Erythroblast (primary cell): ENCODE measurements around the gene ZBTB7A.
A peak's percentile ranks its signal among the peaks of the same experiment; 100 is the strongest.

Source experiments
- DNase-seq, 2 experiments: peaks; one replicate each; lab custom pipeline; 2025; lab: John Stamatoyannopoulos, UW
- GATA1 ChIP-seq: IDR thresholded peaks from 2 replicates; pipeline ENCODE4 v1.6.1; 2011; ENCODE audit warnings: low read depth, mild to moderate bottlenecking, control low read depth, low read length, moderate library complexity
- POLR2A ChIP-seq: IDR thresholded peaks from 2 replicates; pipeline ENCODE4 v1.6.1; 2011; ENCODE audit warnings: mild to moderate bottlenecking, low read length

The ZBTB7A gene

DNA sequence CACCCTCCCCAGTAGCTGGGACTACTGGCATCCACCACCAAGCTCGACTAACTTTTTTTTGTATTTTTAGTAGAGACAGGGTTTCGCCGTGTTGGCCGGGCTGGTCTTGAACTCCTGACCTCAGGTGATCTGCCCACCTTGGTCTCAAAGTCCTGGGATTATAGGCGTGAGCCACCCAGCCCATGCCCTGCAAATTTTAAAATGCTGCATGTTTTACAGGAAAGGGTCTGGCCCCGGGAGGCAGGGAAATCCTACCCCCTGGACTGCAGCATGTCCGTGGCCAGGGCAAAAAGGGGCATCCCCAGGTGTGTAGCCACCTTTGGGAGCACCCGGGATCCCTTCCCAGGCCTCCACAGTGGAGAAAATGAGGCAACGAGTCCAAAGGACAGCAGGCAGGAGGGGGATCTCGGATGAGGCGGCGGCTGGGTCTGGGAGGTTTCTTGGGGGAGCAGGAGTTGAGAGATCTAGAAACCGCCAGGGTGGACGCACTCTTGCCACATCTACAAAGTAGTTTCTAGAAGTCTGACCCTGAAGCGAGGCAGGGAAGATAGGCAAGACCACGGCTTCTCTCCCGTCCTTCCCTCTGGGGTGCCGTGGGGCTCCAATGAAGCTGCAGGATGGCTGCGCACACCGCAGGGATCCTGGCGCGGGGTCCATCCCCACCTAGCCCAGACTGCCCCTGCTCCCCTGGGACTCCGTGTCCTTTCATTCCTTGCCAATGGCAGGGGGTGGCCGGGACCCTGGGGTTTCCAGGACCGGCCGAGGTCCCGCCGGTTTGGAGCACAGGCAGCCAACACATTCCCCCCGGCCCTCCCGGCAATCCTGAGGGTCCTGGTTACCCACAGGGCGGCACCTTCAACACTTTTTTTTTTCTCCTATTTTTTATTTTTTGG is 21.3 kb upstream of the ZBTB7A start:
- TF ChIP-seq GATA1 = no peak
- TF ChIP-seq POLR2A = no peak
- no peak for DNase-seq

GRCh38 chr19:4086411-4086867 is 19.7 kb upstream of the ZBTB7A start:
- DNase-seq = no peak

DNA sequence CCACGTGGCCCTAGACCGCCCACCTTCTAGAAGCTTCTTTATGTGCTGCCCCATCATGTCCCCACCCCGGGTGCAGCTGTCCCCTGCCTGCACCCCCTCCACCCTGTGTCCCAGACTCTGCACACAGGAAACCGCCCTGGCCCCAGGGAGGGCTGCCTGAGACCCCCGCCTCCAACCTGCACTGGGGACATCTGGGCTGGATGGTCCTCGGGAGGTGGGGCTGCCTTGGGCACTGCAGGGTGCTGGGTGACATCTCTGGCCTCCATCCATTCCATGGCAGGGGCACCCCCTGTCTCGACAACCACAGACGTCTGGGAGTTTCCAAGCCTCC is 17.8 kb upstream of the ZBTB7A start:
- TF ChIP-seq POLR2A = no peak
- no peak for TF ChIP-seq GATA1
- no peak for DNase-seq

More at GRCh38 chr19:4086411-4086867, 19.7 kb upstream of the ZBTB7A start:
- TF ChIP-seq POLR2A = no peak
- TF ChIP-seq GATA1 = no peak

DNA sequence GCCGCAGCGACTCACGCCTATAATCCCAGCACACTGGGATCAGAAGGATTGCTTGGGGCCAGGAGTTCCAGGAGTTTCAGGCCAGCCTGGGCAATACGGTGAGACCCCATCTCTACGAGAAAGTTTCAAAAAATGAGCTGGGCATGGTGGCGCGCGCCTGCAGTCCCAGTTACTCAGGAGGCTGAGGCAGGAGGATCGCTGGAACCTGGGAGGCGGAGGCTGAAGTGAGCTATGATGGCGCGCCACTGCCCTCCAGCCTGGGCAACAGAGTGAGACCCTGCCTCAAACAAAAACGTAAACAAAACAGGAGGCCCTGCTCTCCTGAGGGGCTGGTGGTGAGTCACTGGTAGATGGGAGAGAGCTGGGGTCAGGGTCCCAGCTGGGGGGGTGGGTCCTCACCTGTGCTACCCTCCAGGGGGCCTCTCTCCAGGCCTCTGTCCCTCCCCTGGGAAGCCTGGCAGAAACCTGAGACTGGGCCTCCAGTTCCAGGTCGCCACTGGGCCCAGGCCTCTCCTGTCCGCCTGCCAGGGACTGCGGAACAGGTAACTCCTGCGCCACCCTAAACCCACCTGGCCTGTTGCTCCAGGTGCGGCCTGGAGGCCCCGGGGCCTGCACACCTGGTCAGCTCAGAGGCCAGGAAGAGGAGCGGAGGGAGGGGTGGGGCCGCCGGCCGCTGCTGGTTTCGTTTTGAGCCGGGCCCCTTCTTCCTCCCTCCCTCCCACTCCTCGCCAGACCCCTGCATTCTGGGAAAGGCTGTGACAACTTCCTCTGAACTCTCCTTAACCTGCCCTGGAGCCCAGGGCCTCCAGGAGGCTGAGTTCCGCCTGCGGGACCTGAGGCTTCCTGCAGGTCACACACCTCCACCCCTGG is 17.2 kb upstream of the ZBTB7A start:
- DNase-seq = no peak
- TF ChIP-seq GATA1 (no peak), POLR2A (no peak)

DNA sequence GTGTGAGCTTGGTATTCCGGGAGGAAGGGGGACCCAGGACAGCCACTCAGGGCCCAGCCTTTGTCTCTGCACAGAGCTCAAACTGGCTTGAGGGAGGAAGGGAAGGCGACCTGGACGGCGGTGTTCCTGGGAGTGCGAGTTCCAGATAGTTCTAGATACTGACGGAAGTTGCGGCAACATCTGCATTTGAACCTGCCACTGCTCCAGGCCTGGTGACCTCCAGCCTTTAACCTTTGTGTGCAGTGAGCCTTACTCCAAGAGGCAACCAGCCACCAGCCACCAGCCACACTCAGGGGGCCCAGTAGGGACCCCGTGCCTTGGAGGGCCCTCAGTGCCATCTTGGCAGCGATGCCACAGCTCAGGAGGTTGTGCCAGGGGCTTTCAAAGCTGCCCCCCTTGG is 15.5 kb upstream of the ZBTB7A start:
- TF ChIP-seq GATA1 = no peak
- TF ChIP-seq POLR2A = no peak
- no peak for DNase-seq

DNA sequence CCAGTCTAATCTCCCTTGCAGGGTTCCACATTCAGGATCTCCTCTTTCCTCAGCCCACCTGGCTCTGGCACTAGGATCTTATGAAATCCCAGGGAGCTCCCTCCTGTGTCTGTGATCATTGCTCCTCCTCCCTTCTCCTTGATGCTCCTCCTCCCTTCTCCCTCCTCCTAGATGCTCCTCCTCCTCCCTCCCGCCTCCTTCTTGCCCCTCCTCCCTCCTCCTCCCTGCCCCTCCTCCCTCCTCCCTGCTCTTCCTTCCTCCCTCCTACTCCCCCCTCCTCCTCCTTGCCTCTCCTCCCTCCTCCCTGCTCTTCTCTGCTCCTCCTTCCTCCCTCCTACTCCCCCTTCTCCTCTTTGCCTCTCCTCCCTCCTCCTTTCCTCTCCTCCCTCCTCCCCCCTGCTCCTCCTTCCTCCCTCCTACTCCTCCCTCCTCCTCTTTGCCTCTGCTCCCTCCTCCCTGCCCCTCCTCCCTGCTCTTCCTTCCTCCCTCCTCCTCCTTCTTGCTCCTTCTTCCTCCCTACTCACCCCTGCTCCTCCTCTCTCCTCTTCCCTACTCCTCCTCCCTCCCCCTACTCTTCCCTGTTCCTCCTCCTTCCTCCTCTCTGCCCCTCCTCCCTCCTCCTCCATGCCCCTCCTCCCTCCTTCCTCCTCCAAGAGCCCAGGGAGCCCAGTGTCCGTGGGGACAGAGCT is 14.9 kb upstream of the ZBTB7A start:
- TF ChIP-seq GATA1 (no peak), POLR2A (no peak)
- peak in 1 of 2 experiments; percentile 38 for DNase-seq

DNA sequence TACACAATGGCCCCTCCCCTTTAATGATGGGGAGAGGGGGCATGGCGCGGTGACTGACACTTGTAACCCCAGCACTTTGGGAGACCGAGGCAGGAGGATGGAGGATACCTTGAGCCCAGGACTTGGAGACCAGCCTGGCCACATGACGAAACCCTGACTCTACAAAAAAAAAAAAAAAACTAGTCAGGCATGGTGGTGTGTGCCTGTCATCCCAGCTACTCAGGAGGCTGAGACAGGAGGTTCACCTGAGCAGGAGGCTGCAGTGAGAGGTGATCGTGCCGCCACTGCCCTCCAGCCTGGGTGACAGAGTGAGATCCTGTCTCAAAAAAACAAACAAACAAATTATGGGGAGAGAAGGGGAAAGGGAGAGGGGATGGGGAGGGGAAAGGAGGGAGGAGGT is 13.8 kb upstream of the ZBTB7A start:
- no peak for TF ChIP-seq POLR2A
- TF ChIP-seq GATA1 = no peak
- DNase-seq = no peak

- peak in 1 of 2 experiments; percentile 64 for DNase-seq
- TF ChIP-seq GATA1 (no peak), POLR2A (no peak)
These were observed 11.3 kb upstream of the ZBTB7A start for GRCh38 chr19:4077800-4078684.

- no peak for TF ChIP-seq POLR2A
- TF ChIP-seq GATA1 = no peak
- no peak for DNase-seq
These were observed 10.3 kb upstream of the ZBTB7A start for GRCh38 chr19:4077007-4077374.

DNA sequence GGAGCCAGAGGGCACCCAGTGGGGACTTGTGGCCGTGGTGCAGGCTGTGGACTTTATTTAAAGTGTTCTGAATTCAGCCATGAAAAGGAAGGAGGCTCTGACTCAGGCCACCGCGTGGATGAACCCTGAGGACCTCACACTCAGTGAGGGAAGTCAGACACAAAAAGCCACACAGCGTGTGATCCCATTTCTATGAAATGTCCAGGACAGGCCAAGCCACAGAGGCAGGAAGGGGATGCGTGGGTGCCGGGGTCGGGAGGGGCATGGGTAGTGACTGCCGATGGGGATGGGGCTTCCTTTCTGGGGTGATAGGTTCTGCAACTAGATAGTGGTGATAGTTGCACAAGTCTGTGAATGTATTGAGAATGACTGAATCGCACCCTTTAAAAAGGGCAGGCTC is 8.7 kb upstream of the ZBTB7A start:
- TF ChIP-seq GATA1 (no peak), POLR2A (no peak)
- DNase-seq = no peak

GRCh38 chr19:4071610-4072009 is 4.9 kb upstream of the ZBTB7A start:
- no peak for DNase-seq
- no peak for TF ChIP-seq GATA1
- TF ChIP-seq POLR2A = no peak

- no peak for DNase-seq
- no peak for TF ChIP-seq POLR2A
- TF ChIP-seq GATA1 = no peak
These were observed 2.7 kb upstream of the ZBTB7A start for GRCh38 chr19:4069331-4069959.
